NCI-H1417 treated with DMSO at 0.1 percent for 48 hours (cell line): ENCODE data around the gene PERP.

Experiments
- DNase-seq: peaks from one replicate; lab custom pipeline; 2025; lab: John Stamatoyannopoulos, UW

Gene PERP

GRCh38 chr6:138044972-138045371, 62.2 kb downstream of the PERP start:
- DNase-seq: no peak

- DNase-seq: no peak
These were observed 62.8 kb downstream of the PERP start for GRCh38 chr6:138044458-138044857.
